SK-N-MC (cell line): ENCODE data around the gene CGAS.

ENCODE experiments used
- EZH2 ChIP-seq: fragments of 200-600 bp; sonication (generic); IDR thresholded peaks from one replicate; pipeline ENCODE4 v1.6.1; 2017; ENCODE audit warnings: antibody characterized with exemption
- POLR2AphosphoS5 ChIP-seq: IDR thresholded peaks from 2 replicates; pipeline ENCODE4 v1.6.1; 2012; ENCODE audit warnings: mild to moderate bottlenecking, low read depth, low read length, borderline replicate concordance

GRCh38 chr6:73443555-73443954 lies 8.5 kb downstream of the CGAS start:
- TF ChIP-seq POLR2AphosphoS5 (no peak), EZH2 (no peak)
